HG02943 (cell line): Measurements from ENCODE around the gene CNOT6.

ENCODE experiments used
- ATAC-seq: cut with Tn5 transposase; IDR thresholded peaks from one replicate; pipeline ENCODE4 v1.9.1; 2021; ENCODE audit warnings: mild to moderate bottlenecking, low read depth, moderate library complexity; ENCODE audit not compliant: unreplicated experiment

Gene CNOT6

GRCh38 chr5:180596668-180597231, 102.6 kb downstream of the CNOT6 start:
- ATAC-seq: no peak

DNA sequence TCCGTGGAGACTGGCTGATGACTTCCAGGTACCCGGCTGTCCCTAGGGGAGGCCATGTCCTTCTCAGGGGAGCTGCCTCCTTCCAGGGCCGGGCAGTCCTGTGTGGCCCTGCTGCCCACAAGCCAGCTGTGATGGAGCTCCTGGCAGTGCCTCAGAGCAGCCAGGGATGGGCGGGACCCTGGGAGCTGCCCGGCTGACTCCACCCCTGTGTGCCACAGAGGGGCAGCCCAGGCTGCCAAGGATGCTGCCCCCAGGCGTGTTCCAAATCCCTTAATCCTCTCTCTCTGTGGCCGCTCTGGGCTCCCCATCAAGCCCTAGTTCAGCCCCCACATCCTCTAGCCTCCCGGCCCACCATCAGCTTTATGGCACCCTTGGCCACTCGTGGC, 104.1 kb downstream of the CNOT6 start:
- no peak for ATAC-seq

DNA sequence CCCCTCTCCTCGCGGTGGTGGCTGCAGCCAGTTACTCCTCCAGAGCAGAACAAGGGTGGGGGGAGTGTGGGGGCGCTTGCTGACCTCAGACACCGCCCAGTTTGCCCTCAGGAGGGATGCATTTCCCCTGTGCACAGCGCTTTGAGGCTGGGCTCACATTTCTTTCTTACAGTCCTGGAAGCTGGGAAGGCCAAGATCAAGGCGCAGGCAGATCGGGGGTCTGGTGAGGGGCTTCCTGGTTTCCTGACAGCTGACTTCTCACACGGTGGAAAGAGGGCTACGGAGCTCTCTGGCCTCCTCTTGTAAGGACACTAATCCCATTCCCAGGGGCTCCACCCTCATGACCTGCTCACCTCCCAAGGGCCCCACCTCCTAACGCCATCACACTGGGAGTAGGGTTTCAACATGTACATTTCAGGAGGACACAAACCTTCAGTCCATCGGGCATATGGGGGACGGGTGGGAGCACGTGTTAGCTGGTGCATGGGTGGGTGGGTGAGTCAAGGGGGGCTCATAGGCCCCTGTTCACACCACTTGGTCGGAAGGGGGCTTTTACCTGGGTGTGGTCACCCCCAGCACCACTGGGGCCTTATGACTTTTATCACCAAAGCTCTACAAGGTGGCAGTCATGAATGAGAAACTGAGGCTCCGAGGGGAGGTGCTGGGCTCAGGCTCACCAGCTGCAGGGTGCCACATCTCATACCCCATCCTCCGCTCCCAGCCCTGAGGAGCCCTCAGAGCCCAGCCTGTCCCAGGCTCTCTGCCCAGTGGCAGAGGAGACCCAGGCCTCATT, 104.8 kb downstream of the CNOT6 start:
- no peak for ATAC-seq

DNA sequence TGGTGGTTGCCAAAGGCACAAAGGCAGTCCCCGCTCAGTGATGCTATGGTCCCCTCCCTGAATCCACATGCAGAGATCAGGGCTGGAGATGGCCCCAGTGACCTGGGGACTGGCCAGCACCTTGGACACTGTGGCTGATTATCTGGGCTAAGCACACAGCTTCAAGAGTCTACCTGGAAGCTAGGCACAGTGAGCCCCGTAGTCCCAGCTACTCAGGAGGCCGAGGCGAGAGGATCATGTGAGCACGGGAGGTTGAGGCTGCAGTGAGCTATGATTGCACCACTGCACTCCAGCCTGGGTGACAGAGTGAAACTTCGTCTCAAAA, 105.4 kb downstream of the CNOT6 start:
- ATAC-seq: no peak

DNA sequence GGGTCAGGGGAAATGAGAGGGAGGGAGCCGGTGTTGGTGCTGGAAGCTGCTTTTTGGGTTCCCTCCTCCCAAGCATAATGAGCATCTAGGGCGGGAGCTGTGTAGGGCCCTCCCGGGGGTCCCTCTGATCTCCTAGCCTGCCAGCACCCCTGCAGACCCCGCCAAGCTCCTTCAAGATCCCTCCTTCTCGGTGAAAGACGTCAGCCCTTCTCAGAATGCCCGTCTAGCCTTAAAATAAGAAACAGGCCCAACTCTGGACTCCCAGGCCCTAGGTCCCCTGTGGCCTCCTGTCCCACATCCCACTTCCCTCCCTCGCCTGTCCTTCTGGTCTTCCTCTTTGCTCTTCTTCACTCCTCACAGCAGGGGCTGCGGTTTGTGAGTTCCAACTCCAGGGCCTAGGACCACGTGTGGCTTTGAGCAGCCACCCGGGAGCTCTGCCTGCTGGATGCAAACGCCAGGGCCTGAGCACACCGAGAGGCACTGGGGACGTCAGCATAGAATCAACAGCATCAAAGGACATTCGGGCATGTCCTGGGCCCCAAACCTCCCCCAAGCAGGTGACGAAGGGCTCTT, 105.9 kb downstream of the CNOT6 start:
- no peak for ATAC-seq

- ATAC-seq: no peak
Observed at GRCh38 chr5:180600554-180601041, 106.4 kb downstream of the CNOT6 start.

- ATAC-seq: no peak
Observed at GRCh38 chr5:180601591-180602480, 107.7 kb downstream of the CNOT6 start.

- no peak for ATAC-seq
Observed at GRCh38 chr5:180602481-180603075, 108.4 kb downstream of the CNOT6 start.

DNA sequence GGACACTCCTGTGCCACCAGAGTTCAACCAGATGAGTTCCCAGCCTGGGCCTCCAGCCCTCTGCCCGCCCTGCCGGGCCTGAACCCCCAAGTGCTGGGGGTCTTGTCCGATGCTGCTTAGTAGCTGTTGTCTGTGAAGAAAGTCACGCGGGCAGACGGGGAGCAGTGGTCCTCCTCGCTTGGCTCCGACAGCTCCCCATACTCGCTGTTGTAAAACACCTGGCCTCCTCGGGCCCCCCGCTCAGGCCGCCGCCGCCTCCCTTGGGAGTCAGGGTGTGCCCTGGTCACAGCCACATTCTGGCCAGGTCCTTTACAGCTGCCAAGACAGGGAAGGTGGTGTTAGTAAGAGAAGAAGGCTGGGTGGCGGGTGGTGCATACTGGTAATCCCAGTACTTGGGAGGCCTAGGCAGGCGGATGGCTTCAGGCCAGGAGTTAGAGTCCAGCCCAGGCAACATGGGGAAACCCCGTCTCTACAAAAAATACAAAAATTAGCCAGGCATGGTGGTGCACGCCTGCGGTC, 109.0 kb downstream of the CNOT6 start:
- no peak for ATAC-seq

- no peak for ATAC-seq
Observed at GRCh38 chr5:180604271-180604670, 110.1 kb downstream of the CNOT6 start.

- no peak for ATAC-seq
Observed at GRCh38 chr5:180605554-180606214, 111.5 kb downstream of the CNOT6 start.

DNA sequence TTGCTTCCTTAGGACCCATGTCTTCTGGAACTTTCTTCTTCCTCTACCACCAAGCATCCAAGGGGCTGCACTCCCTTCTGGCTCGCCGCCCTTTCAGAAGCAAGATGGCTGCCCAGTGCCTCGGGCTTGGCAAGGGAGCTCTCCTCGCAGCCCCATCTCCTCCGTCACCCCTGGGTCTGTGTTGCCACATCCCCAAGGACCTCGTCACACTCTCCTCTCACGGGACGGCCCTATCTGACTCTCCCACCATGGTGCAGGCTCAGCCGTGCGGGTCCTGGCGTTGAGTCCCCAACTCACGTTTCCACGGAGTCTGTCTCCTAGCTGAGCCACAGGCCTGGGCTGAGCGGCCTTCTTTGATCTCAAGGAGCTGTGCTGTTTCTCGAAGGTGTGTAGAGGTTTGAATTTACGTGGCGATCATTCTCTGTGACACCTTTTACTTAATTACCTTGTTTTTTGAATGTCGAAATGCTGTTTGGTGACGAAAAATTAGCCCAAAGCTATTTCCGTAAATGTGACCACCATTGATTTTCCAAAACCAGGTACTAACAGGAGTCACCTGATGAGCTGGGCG, 112.1 kb downstream of the CNOT6 start:
- ATAC-seq: no peak

DNA sequence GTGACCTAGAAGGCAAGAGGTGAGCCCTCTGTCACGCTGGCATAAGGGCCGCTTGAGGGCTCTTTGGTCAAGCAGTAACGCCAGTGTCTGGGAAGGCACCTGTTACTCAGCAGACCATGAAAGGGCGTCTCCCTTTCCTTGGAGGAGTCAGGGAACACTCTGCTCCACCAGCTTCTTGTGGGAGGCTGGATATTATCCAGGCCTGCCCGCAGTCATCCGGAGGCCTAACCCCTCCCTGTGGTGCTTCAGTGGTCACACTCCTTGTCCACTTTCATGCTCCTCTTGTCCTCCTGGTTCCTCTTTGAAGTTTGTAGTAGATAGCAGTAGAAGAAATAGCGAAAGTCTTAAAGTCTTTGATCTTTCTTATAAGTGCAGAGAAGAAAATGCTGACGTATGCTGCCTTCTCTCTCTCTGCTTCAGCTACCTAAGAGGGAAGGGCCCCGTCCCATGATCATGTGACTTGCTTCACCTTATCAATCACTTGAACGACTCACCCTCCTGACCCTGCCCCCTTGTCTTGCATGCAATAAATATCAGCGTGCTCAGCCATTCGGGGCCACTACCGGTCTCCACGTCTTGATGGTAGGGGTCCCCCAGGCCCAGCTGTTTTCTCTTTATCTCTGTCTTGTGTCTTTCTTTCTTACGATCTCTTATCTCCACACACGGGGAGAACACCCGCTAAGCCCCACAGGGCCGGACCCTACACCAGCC, 113.8 kb downstream of the CNOT6 start:
- ATAC-seq: no peak

DNA sequence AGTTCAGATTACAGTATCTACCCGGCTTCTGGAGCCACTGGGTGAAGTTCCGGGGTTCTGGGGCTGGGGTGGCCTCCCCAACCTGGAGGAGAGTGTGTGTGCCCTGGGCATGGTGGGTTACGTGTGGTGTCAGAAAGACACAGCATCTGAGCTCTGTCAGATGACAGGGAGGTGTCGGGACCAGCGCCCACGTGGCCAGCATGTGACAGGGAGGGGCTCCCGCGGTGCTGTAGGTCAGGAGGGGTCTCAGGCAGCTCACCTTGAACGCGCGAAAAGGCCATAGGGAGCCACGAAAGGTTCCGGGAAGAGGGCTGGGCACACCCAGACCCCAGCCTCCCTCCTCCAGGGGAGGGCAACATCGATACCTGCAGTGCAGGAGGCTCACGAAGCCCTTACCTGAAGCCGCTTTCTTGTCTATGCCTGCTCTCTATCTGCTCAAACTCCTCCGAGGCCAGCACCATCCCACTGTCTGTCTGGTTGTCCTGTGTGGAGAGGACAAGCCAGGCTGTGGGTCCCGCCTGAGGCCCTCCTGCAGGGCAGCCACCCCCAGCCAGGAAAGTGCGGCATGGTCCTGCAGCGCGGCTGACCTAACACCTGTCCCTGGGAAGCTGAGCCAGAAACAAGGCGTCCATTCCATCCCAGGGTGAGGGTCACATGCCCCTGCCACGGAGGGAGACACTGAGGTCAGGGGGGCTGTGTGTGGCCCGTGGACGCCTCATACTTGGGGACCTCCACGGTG, 114.6 kb downstream of the CNOT6 start:
- no peak for ATAC-seq

DNA sequence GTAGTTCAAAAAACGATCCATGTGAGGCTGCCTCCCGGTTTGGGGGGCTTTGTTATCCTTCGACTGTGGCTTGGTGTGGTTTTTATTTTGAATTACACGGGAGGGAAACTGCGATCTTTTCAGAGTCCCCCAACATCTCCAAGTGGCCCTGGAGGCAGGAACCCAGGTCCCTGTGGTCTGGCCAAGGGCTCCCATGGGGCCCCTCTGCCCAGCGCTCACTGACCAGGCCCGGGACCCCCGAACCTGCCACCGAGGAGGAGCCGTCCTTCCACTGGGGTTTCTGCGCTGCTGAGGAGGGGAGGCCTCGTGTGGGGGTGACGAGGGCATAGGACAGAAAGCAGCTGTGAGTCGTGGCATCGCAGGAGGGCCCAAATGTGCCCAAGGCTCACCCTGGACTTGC, 115.2 kb downstream of the CNOT6 start:
- no peak for ATAC-seq

GRCh38 chr5:180609817-180610550, 115.8 kb downstream of the CNOT6 start:
- no peak for ATAC-seq

DNA sequence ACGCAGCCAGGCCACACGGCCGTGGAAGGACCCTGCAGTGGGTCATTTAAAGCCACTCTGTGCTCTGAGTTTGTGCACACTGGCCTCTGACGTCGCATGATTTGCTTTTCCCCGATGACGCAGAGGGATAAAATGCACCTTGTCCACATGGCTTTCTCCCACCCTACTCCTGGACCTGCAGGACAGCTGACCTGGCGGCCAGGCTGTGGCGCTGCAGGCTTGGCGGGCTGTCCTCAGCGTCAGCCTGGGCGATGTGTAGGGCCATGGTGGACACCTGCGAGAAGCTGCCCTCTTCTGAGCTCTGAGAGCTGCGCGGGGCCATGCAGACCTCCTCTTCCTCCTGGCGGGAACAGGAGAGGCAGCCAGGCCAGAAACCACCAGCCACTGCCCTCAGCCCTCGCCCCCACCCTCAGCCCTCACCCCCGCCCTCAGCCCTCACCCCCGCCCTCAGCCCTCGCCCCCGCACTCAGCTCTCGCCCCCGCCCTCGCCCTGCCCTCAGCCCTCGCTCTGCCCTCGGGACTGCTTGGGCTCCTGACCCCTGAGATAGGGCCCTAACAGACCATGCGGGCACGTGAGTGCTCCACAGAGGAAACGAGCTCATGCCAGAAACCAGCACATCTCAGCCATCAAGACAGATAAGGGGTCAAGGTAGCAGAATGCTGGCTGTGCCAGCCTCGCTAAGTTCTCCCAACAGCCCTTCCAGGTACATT, 117.1 kb downstream of the CNOT6 start:
- no peak for ATAC-seq
